Stimulated activated CD8-positive, alpha-beta memory T cell treated with anti-CD3 and anti-CD28 coated beads, Interleukin-7, amount 100 ng/mL, for 4 hours (primary cell): ENCODE measurements around the gene STAT1.

Experiments used
- DNase-seq, 2 donors: peaks; one replicate each; pipeline ENCODE4 v3.0.0-alpha.2; 2020; ENCODE audit warnings: low read depth in 2 of 2

The STAT1 gene

DNA sequence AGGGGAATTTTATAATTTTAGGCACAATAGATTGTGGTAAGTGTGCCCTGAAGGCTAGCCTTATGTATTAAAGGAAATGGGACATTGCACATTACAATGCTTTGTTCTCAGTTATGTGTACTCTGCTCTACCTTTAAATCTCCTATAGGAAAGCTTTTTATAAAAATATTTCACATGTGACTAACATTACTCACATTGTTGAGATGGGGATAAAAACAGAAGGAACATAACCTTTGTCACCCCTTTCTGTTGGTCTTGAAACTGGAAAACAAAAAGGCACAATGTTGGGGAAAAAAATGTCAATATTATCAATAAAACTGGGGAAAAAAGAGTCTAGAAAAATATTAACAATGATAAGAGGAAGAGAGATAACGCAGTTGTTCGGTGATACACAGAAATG is 17.3 kb upstream of the STAT1 start:
- DNase-seq = no peak

DNA sequence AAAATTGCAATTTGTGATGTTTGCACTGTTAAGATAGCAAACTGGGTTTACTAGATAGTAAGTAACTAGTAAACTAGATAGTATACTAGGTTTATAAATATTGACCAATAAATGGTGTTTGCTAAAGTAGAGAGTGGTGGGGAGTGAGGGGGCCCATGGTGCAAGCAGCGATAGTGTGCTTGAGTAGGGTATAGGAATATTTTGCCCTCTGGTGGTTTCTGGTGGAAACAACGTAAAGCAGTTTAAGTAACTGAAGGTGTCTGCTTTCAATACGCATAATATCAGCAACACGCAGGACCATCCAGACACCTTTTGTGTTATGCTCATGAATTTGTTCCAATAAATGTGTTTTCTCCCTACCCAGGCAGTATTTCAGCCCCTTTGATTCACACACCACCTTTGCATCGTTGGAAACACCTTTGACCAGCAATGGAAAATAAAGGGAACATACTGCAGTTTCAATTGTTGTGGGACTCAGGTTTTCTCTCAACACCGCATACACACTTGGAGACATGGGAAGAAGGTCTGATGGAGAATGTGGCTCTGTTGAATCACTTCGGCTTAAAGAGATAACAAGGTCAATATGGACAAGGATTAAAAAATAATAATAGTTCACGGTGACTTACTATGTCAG is 16.7 kb upstream of the STAT1 start:
- no peak for DNase-seq

DNA sequence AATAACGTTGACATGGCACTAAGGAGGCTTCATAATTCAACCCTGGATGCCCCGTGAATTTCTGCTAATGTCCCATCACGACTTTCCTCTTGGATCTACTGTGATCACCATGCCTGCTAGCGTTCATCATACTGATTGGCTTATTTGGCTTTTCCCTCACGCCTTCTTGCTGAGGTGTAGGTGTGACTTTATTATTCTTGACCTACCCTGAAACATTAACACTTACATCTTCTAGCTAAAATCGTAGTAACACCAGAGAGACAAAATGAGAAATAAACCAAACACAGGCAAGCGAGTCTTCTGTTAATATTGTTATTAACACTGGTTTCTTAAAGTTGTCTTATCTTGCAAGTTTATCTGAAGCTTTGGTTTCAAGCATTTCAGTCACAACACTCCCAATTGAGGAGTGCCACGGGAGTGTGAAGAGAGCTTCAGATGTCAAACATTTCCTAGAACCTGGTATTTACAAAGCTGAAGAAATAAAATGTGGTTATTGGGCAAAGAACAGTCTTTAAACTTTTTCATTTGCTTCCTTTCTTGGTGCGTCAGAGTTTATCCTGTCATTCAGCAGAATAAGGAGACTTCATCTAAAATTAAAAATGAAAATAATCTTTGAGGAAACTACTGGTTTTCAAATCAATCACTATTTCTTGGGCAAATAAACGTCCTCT is 15.4 kb upstream of the STAT1 start:
- no peak for DNase-seq

DNA sequence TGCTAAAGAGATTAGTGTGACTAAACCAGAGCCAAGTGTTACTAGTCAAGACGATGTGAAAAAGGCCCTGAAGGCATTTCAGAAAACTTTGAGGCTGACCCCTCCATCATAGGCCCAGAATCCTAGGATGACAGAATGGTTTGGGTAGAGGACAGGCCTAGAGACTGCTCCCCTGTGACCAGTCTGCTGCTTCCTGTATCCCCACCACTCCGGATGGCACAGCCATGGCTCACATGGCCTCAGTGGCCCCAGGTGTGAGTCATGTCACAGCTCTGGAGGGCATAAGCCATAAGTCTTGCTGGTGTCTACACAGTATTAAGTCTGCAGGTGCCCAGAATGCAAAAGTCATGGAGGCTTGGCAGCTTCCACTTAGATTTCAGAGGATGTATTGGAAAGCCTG is 12.4 kb upstream of the STAT1 start:
- DNase-seq = no peak

DNA sequence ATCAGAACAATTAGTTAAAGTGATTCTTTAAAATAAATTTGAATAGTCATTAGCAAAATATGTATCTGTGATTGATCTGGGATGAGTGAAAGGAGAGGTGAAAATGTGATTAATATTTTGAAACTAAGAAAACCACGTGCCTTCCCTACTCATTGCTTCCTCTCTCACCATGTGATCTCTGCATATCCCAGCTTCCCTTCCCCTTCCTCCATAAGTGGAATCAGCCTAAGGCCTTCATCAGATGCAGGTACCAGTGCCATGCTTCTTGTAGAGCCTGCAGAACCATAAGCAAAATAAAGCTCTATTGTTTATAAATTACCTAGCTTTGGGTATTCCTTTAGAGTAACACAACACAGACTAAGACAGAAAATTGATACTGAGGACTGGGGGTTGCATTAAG is 11.2 kb upstream of the STAT1 start:
- no peak for DNase-seq

DNA sequence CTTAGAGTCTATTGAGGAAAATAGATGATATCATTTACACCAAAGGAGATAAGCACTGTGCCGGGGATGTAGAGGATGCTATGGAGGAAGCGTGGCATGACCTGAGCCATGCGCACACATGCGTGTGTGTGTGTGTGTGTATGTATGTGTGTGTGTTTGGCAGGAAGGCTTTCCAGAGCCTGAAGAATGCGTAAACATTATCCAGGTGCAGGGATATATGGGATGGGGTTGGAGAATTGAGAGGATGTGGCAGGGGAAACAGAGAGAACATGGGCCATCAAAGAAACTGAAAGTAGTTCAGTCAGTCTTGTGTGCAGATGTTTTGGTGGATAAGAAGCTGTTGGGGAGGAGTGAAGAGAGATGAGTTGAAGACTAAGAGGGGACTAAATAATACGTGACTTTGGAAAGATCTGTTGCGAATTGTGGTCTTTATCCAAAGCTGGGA is 9.3 kb upstream of the STAT1 start:
- DNase-seq = no peak

DNA sequence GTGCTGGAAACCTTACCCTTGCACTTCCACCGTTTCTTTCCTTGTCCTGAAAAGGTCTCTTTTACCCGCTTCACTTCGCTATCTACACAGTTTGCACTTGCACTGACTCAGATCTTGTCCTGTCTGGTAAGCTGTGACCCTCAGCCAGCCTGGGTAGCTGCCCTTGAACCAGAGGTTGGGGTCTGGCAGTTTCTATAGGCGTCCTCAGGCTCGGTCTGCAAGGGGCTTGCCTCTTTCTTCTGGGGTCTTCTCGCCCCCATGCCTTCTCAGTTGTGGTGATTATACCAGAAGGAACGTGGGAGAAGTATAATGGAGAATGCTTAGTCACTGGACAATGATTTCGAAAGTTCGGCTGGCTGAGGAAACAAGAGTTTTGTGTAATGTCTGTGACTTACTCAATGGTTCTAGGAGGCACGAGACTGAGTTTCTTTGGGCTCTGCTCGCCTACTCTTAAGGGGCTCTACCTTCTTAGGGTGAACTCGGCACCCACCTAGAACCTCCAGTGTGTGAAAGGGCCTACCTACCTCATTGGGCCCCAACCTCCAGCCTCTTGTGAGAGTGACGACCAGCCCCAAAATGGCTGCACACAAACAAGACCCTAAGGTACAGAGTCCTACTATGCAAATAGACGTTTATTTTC is 6.9 kb upstream of the STAT1 start:
- no peak for DNase-seq

DNA sequence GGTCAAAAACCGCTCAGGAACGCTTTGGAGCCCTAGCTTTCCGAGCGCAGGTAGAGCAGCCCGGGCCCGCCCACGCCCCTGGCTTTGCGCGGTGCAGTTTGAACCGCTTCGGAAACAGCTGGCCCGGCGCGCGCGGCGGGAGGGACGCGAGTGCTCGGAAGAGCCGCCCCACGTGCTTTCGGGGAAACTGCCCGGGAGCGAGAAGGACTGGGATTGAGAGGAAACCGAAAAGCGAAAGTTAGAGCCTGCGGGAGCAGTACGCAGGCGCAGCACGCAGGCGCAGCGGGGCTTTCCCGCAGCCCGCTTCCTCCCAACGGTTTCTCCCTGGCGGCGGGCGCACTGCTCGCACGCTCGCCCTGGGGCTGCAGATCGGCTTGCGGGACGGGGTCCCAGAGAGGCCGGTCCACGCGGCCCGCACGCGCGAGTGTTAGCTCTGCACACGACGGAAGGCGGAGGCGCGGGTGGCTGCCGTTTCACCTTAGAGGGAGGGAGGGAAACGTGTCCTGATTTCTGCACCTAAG is 6.3 kb upstream of the STAT1 start:
- DNase-seq = peak; percentile 84 to 93

DNA sequence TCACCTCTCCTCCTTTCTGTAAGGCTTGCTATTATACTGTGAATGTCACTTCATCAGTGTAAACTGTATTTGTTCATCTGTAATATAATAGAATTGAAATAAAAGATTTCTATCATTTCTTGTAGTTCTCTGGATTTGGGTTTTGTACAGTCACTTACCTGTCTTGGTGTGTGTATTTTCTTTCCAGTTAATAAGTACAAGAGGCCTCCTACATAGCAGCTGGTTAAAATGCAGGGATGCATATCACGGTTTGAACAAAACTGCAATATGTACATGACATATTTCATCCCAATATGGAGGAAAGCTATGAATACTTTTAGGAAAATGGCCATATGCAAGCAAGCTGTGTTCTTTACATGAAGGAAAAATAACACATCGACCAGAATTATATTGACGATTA is 5.4 kb upstream of the STAT1 start:
- no peak for DNase-seq

DNA sequence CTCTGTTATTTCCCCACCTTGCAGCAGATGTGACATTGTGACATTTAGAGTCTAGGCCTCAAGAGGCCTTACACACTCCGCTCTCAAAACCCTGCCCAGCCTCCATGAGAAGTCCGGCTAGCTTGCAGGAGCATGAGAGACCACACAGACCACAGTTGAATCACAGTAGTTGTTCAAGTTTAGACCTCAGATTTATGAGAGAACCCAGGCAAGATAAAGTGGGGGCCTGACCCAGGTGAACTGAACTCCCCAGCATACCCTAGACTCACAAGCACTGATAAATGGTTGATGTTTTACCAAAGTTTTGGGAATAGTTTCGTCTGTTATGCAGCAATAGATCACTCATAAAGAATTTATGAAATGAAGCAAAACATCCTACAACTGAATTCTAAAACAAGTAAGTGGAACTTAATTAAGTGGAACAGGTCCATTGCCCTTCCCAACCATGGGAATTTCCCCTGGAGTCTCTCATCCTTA is 4.7 kb upstream of the STAT1 start:
- no peak for DNase-seq

DNA sequence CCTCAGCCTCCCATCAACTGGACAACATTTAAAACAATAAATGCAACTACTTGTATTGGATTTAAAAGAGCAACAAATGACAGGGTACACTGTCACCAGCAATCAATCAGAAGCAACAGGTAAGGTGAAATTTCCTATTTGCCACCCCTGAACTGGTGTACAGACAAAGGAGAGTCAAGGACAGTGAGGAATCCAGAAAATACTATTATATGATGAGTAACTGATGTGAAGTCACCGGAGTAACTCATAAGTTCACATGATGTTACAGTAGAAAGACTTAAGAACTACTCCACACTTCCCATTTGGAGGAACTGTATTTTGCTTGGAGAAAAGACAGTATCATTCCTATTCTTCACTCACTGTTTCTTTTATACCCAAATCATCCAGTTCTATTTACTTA is 4.1 kb upstream of the STAT1 start:
- no peak for DNase-seq

DNA sequence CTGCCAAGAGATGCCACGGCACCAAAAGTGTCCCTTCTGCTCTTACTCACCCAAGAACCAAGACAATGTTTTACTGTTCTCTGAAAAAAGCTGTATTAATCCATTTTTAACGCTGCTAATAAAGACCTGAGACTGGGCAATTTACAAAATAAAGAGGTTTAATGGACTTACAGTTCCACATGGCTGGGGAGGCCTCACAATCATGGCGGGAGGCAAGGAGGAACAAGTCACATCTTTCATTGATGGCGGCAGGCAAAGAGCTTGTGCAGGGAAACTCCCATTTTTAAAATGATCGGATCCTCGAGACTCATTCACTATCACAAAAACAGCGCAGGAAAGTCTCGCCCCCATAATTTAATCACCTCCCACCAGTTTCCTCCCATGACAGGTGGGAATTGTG is 1.9 kb upstream of the STAT1 start:
- DNase-seq = no peak

DNA sequence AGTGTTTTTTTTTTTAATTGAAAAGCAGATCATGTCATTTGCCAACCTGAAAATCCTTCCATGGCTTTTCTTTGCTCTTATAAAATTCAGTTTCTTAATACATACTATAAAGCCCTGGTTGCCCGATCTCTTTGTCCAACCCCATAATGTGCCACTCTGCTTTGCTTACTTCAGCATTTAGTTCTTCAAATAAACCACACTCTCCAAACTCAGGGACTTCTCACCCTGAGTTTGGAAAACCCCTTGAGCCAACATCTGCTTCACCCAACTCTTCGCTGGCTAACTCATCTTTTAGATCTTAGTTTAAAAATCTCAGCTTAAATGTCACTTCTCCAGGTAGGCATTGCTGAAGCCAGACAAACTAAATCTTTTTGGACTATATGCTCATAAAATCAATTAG is 1.3 kb upstream of the STAT1 start:
- no peak for DNase-seq

DNA sequence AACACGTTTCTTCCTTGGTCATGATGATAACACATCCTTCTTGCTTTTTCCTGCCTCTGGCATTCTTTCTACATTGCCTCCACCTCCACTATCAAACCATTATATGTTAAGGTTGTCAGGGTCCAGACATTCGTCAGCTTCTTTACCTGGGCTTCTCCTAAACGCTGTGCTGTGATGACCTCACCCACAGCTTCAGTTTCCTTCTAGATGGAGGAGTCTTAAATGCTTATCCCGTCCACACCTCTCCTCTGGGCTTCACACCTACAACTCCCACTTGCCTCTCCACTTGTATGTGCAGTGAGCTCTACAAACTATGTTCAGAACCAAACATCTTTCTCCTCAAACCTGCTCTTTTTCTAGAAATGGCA is 666 bp upstream of the STAT1 start:
- DNase-seq = no peak

DNA sequence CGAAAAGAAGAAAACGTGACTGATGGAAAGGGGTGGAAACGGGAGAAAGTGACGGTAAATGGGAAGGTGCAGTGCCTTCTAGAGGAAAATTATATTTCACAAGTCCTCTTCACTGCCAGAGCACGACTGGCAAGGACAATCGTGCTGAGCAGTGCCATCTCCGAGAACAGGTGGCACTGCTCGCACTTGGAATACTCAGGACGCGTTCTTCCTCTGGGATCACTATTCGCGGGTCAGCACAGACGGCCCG is 364 bp downstream of the STAT1 start:
- no peak for DNase-seq

DNA sequence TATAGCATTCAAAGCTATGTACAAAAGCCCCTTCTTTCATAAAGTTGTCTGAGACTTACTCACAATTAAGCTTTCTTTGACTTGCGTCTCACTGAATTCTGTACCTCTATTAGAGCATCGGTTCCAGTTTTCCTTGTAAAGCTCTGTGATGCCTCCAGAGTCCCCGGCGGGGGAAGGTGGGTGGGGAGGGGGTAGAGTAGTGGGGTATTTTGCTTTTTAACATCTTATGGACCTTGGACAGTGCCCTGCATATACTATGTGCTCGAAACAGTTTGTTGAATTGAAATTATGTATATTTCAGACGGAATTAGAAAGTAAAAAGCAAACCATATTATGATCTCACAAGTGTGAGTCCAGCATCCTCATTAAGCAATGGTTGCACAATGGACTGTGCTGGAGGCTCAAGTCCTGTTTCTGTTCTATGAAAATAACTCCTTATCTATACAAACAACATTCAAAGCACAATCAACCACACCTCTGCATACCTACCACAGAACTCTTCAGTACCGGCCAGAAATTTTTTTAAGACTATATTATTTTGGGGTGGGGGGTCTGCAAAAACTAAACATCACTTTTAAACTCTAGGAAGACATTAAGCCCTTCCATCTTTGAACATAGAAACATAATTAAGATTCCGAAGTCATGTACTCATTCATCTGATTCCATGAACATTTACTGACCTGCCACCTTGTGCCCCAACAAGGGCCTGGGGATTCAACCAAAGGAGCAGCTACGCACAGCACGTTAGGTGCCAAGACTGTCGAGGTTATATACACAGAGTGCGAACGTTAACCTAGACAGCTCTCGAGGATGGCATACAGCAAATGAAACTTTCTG is 908 bp downstream of the STAT1 start:
- DNase-seq = no peak

DNA sequence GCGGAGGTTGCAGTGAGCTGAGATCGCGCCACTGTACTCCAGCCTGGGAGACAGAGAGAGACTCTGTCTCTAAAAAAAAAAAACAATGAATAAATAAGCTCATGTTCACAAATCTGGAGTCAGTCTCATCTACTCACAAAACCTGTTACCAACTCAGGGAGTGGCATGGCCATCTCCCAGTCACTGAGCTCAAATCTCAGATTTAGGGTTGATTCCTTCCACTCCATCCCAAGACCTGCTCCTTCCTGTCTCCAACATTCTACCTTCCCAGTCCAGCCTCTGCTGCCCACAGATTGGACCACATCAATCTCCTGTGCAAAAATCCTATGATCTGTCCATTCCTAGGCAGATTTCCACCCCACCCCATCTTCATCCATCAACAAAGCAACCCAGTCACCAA is 1.6 kb downstream of the STAT1 start:
- no peak for DNase-seq

DNA sequence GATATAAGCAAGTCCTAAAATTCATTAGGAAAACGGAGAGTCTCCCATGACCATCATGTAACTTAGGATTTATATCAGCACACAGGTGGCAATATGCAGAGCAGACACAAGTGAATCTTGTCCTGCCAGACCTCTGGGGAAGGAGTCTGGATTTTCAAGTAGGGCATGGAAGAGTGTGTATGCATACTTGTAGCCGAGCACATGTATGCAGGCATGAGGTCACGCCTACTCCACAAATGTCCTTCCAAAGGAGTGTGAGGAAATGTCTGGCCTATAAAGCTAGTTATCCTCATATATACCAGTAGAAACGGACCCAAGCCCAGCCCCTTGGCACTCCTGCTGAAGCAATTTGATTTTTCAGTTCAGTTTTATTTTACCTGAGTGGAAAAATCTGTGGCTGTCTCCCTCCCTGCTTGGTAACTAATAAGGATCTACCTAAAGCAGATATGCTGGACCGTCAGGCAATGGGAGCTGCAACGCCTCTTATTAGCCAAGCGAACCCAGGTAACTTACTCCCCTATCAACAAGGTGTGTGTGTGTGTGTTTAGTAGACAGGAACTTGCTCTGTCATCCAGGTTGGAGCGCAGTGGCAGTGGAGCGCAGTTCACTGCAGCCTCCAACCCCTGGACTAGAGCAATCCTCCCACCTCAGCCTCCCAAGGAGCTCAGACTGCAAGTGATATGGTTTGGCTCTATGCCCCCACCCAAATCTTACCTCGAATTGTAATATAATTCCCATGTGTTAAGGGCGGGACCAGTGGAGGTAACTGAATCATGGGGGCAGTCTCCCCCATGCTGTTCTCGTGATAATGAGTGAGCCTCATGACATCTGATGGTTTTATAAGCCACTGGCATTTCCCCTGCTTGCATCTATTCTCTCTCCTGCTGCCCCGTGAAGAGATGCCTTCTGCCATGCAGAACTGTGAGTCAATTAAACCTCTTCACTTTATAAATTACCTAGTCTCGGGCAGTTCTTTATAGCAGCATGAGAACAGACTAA is 2.8 kb downstream of the STAT1 start:
- no peak for DNase-seq

DNA sequence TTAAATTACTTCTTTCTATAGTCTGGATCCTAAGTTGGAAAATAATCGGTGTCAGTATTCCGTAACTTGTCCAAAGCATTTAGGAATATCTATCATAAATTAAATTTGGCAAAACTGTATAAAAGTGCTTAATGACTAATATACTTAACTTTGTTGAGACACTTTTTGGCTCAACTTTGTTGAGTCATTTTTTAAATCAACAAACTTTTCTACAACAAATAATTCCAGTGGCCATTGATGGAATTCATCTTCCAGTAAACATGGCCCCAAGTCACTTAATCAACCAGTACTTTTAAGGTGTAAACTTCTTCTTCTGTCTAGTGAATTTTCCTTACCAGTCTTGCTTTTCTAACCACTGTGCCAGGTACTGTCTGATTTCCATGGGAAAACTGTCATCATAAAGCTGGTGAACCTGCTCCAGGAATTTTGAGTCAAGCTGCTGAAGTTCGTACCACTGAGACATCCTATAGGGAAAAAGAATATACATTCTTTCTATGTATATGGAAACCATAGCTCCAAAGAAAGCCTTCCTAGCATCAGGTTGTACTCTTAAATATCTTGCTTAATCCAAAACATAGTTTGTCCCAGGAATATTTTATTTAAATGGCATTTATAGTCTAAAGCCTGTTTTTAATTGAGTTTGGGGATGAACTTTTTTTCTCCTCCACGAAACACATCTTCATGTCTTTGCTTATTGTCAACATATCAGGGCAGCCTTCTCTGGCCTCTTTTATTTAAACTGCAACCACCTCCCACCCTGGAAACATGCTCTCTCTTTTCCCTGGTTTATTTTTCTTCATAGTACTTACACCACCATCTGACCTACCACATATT is 4.2 kb downstream of the STAT1 start:
- no peak for DNase-seq

DNA sequence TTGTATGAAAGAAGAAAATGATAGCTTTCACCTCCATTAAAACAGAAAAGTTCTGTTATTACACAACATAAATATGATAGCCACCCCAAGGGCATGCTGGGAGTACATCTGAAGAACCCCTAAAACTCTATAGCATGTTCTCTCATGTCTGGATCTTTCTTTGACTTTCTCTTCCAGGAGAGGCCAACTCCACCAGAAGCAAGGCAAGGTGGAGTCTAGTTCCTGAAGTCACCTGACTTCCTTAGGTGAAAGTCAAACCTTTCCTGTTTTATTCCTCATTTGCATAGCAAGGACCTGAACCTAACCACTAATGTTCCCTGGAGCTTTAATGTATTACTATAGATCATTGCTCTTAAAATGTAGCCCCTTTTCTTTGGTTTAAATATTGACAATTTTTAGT is 5.7 kb downstream of the STAT1 start:
- DNase-seq = no peak
